ENCODE data around the gene NEK6.

GRCh38 chr9:124348363-124348762 lies 90.6 kb downstream of the NEK6 start:
- TF ChIP-seq CTCF (IDR thresholded peaks at IDR 0.05) (no peak), POLR2A (IDR thresholded peaks at IDR 0.05) (no peak)

Data from adrenal gland (tissue), 5 donors.